Type B pancreatic cell (in vitro differentiated cells): Measurements from ENCODE around the gene CCL5. TPM values are rescaled to one million over a fixed set of nuclear protein-coding genes. Genes with fewer than 3 reads are reported as not detected.

Experiments used
- DNase-seq: peaks from one replicate; pipeline ENCODE4 v3.0.0; 2021; ENCODE audit warnings: mixed read lengths; ENCODE audit not compliant: unreplicated experiment; ENCODE audit errors: extremely low spot score
- H3K27ac Mint-ChIP-seq: 2 replicates; pipeline ENCODE4 v1.8.0; 2021; ENCODE audit warnings: mild to moderate bottlenecking, mixed read lengths
- H3K27me3 Mint-ChIP-seq: 2 replicates; pipeline ENCODE4 v1.8.0; 2021; ENCODE audit warnings: mixed read lengths
- H3K36me3 Mint-ChIP-seq: 2 replicates; pipeline ENCODE4 v1.8.0; 2021; ENCODE audit warnings: mixed read lengths
- H3K4me1 Mint-ChIP-seq: one replicate; pipeline ENCODE4 v1.8.0; 2021; ENCODE audit warnings: mixed read lengths; ENCODE audit not compliant: unreplicated experiment
- H3K4me3 Mint-ChIP-seq: 2 replicates; pipeline ENCODE4 v1.8.0; 2021; ENCODE audit warnings: mild to moderate bottlenecking, mixed read lengths
- H3K9me3 Mint-ChIP-seq: 2 replicates; pipeline ENCODE4 v1.8.0; 2021; ENCODE audit warnings: mixed read lengths
- total RNA-seq: library from RNA; stranded (reverse); gene quantifications from 2 replicates; pipeline ENCODE4 v1.2.1, GENCODE V29; 2021; ENCODE audit warnings: low replicate concordance
- TF ChIP-seq, protein P1 (sequence below): fragments of 200-600 bp; sonication (generic); conservative IDR thresholded peaks from 2 replicates; pipeline ENCODE4 v1.5.0; 2021; ENCODE audit warnings: antibody characterized with exemption, mild to moderate bottlenecking

CCL5 gene
- total RNA-seq, 1 donor from 2014 or later = not detected

DNA sequence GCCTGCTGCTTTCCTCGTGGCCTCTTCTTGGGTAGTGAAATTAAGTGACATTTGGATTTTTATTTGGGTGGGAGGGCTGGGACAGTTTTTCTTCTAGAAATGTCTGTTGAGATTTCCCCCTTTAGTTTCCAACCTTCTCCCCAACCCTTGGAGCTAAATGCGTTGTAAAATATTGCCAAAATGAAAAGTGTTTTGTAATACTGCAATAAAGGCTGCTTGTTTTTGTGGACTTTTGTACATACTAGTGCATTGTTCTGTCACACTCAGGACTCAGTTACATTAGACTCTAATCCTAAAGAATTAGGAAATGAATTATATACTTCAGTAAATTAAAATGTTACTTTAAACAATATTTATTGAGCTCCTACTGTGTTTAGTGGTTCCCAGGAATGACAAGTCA lies 33.2 kb downstream of the CCL5 start:
- H3K36me3 Mint-ChIP-seq = peaks cover 40% of the 10 kb centered on the region
- no peaks in the 10 kb centered on the region for H3K9me3 Mint-ChIP-seq
- DNase-seq = no peak

DNA sequence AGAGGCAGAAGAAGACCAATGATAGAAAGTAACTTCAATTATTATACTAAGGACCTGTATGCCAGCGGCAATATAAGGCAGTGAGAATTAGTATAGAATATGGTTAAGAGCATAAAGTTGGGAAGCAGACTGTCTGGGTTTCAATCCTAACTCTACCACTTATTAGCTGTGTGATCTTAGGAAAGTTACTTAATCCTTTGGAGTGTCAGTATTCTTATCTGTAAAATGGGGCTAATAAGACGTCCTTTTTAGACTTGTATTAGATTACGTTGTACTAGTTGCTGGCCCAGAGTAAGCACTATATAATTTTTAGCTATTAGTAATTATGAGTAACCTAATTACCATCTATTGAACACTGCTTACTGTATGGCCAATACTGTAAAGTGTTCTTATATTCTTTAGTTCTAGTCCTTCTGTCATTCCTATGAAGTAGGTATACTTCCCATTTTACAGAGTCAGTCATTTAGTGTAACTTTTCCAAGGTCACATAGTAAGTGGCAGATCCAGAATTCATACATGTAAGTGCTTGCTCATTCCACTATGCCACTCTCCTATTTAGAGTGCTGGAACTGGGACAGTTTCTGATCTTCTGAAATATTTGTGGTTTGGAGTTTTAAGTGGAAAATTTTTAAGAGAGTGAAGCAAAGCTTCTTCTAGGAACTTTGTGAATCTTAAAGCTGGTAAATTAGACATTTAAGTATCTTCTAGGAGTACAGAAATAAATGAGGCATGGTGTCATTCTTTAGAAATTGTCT lies 33.9 kb downstream of the CCL5 start:
- H3K36me3 Mint-ChIP-seq = peaks cover 38% of the 10 kb centered on the region
- TF ChIP-seq, protein P1, sequence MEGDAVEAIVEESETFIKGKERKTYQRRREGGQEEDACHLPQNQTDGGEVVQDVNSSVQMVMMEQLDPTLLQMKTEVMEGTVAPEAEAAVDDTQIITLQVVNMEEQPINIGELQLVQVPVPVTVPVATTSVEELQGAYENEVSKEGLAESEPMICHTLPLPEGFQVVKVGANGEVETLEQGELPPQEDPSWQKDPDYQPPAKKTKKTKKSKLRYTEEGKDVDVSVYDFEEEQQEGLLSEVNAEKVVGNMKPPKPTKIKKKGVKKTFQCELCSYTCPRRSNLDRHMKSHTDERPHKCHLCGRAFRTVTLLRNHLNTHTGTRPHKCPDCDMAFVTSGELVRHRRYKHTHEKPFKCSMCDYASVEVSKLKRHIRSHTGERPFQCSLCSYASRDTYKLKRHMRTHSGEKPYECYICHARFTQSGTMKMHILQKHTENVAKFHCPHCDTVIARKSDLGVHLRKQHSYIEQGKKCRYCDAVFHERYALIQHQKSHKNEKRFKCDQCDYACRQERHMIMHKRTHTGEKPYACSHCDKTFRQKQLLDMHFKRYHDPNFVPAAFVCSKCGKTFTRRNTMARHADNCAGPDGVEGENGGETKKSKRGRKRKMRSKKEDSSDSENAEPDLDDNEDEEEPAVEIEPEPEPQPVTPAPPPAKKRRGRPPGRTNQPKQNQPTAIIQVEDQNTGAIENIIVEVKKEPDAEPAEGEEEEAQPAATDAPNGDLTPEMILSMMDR = no peak
- H3K27ac Mint-ChIP-seq = no peak overlapping the region
- no peaks in the 10 kb centered on the region for H3K9me3 Mint-ChIP-seq
- H3K27me3 Mint-ChIP-seq = no peaks in the 10 kb centered on the region
- no peak for DNase-seq
- no peak overlapping the region for H3K4me3 Mint-ChIP-seq
- no peaks in the 10 kb centered on the region for H3K4me1 Mint-ChIP-seq

More for the DNA sequence above, 33.2 kb downstream of the CCL5 start:
- no peaks in the 10 kb centered on the region for H3K27me3 Mint-ChIP-seq
- no peaks in the 10 kb centered on the region for H3K4me1 Mint-ChIP-seq
- no peak overlapping the region for H3K27ac Mint-ChIP-seq
- H3K4me3 Mint-ChIP-seq = no peak overlapping the region
- TF ChIP-seq, protein P1 = no peak

DNA sequence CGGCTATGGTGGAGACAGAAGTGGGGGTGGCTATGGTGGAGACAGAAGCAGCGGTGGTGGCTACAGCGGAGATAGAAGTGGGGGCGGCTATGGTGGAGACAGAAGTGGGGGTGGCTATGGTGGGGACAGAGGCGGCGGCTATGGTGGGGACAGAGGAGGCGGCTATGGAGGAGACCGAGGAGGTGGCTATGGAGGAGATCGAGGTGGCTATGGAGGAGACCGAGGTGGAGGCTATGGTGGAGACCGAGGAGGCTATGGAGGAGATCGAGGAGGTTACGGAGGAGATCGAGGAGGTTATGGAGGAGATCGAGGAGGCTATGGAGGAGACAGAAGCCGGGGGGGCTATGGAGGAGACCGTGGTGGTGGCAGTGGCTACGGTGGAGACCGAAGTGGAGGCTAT lies 35.6 kb downstream of the CCL5 start:
- no peaks in the 10 kb centered on the region for H3K9me3 Mint-ChIP-seq
- H3K4me1 Mint-ChIP-seq = no peaks in the 10 kb centered on the region
- no peaks in the 10 kb centered on the region for H3K27me3 Mint-ChIP-seq
- H3K27ac Mint-ChIP-seq = no peak overlapping the region
- no peak overlapping the region for H3K4me3 Mint-ChIP-seq
- H3K36me3 Mint-ChIP-seq = peaks cover 37% of the 10 kb centered on the region
- TF ChIP-seq, protein P1 = no peak
- no peak for DNase-seq

DNA sequence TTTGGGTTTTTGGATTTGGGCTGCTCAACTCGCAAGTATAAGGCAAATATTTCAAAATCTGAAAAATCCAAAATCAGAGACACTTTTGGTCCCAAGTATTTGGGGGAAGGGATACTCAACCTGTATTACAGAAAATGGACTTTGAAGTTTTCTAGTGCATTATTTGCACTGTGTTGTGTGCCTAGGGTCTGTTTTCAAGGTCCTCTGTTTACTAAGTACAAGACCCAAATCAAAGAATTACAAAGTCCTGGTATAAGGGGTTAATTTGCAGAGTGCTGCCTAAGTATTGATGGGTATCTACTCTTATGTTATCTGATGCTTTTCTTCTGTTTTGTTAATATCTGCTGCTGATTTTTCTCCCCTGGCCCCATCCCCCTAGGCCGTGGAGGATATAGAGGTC lies 36.5 kb downstream of the CCL5 start:
- peaks cover 35% of the 10 kb centered on the region for H3K36me3 Mint-ChIP-seq
- no peak overlapping the region for H3K4me3 Mint-ChIP-seq
- DNase-seq = no peak
- H3K9me3 Mint-ChIP-seq = no peaks in the 10 kb centered on the region
- no peak overlapping the region for H3K27ac Mint-ChIP-seq
- TF ChIP-seq, protein P1 = no peak
- H3K4me1 Mint-ChIP-seq = no peaks in the 10 kb centered on the region
- H3K27me3 Mint-ChIP-seq = no peaks in the 10 kb centered on the region

DNA sequence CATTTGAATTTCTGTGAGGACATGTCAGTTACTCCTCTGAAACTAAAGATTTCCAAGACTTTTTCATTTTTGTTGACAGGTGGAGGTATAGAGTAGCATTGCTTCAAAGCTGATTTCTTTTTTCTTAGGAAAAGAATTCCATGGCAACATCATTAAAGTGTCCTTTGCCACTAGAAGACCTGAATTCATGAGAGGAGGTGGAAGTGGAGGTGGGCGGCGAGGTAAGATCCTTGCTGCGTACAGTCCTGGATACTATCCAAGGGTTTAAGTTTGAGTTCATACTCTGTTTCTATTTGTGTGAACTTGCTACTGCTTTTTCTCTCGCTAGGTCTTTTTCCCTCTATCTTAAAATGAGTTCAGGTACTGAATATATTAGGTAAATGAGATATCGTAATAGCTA lies 37.9 kb downstream of the CCL5 start:
- no peaks in the 10 kb centered on the region for H3K9me3 Mint-ChIP-seq
- TF ChIP-seq, protein P1 = no peak
- no peak overlapping the region for H3K27ac Mint-ChIP-seq
- DNase-seq = no peak
- no peak overlapping the region for H3K4me3 Mint-ChIP-seq
- H3K4me1 Mint-ChIP-seq = no peaks in the 10 kb centered on the region
- no peaks in the 10 kb centered on the region for H3K27me3 Mint-ChIP-seq
- H3K36me3 Mint-ChIP-seq = peaks cover 31% of the 10 kb centered on the region
